Adrenal gland (tissue), 12 donors: ENCODE measurements around the gene HIBCH. TPM values are rescaled to one million over a fixed set of nuclear protein-coding genes. Genes with fewer than 3 reads are reported as not detected.

Experiments
- DNase-seq, 7 donors: peaks; one replicate each; pipeline ENCODE4 v3.0.0-alpha.2; 2019 to 2020
- H3K27ac ChIP-seq, 5 donors: fragments of 200-600 bp; sonication (generic) in 4 of 5; 1 replicate in 3 of 5; 2 replicates in 2 of 5; pipeline versions ENCODE4 v1.5.1 to v1.8.0; 2016 to 2020; ENCODE audit warnings: mild to moderate bottlenecking in 1 of 5
- H3K27me3 ChIP-seq: fragments of 200-600 bp; 2 replicates; pipeline ENCODE4 v1.8.0; 2021
- H3K36me3 ChIP-seq, 2 donors: fragments of 200-600 bp; replicated peaks in 1 of 2; 1 replicate in 1 of 2; 2 replicates in 1 of 2; pipeline versions ENCODE4 v1.5.1 to v1.8.0; 2018 to 2022
- H3K4me1 ChIP-seq, 2 donors: fragments of 200-600 bp; replicated peaks in 1 of 2; 1 replicate in 1 of 2; 2 replicates in 1 of 2; pipeline versions ENCODE4 v1.5.1 to v1.8.0; 2018 to 2021
- H3K4me3 ChIP-seq, 4 donors: fragments of 200-600 bp; sonication (generic) in 3 of 4; one replicate each; pipeline ENCODE4 v1.5.1; 2016 to 2018
- H3K9me3 ChIP-seq, 3 donors: fragments of 200-600 bp; sonication (generic) in 1 of 3; replicated peaks in 1 of 3; 1 replicate in 2 of 3; 2 replicates in 1 of 3; pipeline versions ENCODE4 v1.5.1 to v1.8.0; 2016 to 2021
- POLR2A ChIP-seq, 2 donors: fragments of 450-650 bp; IDR thresholded peaks; one replicate each; pipeline ENCODE4 v1.6.1; 2017; ENCODE audit warnings: antibody characterized with exemption in 2 of 2, mild to moderate bottlenecking in 2 of 2, moderate library complexity in 1 of 2
- WGBS, 4 donors: extraction: QIAGEN DNeasy Blood & Tissue Kit in 2 of 4; methylation state at CpG; one replicate each; pipeline versions ENCODE4 v1.1.5 to v1.1.7; 2013 to 2017; 5-methylcytosine and 5-hydroxymethylcytosine counted together
- intact Hi-C, 2 donors: fragments of 100-400 bp; cut with DNase I; formaldehyde crosslinking; loops; one replicate each; pipeline versions ENCODE4 v1.14.1 to v1.15.0; 2022 to 2023
- polyA plus RNA-seq, 3 donors: library from polyadenylated mRNA; stranded (reverse); fragments of 200-250 nt in 2 of 3; fragments of 350-450 nt in 1 of 3; fragmentation: Illumina TruSeq in 1 of 3; extraction: RNeasy Lipid Tissue Mini Kit (QIAGEN cat#74804) in 1 of 3; gene quantifications; one replicate each; pipeline ENCODE4 v1.2.3, GENCODE V29; 2013 to 2014
- total RNA-seq, 9 donors: library from RNA; depleted of rRNA in 4 of 9; stranded (reverse); fragments of >200 nt in 4 of 9; fragments of 120-200 nt in 1 of 9; fragmentation: NEBNext Ultra II Directional in 1 of 9; extraction: Animal tissue kit (Norgen Biotek cat#: 25700) in 1 of 9; gene quantifications; one replicate each; pipeline versions ENCODE4 v1.1.0 to v1.2.4, GENCODE V29; 2013 to 2023
- TF ChIP-seq, protein P1 (sequence below), 6 experiments: fragments of 450-650 bp in 4 of 6; fragments of 200-600 bp in 2 of 6; sonication (generic) in 1 of 6; IDR thresholded peaks; 1 replicate in 5 of 6; 2 replicates in 1 of 6; pipeline versions ENCODE4 v1.5.1 to v1.8.0; 2016 to 2021; ENCODE audit warnings: antibody characterized with exemption in 6 of 6, mild to moderate bottlenecking in 2 of 6, moderate library complexity in 1 of 6
- donor health status: healthy with polysubstance abuse.
- donor health status: Bipolar disorder and iron deficiency.
- donor health status: DM: yes; HTN: yes; CAD: no.
- donor health status: DM: no; HTN: no; CAD: no.
- donor health status: DM: no; HTN: no; CAD: no.
- donor health status: DM: yes; HTN: yes; CAD: no.

Gene HIBCH
- total and polyA plus RNA-seq, 12 donors: 18.2 to 174 (median 66.4) TPM

DNA sequence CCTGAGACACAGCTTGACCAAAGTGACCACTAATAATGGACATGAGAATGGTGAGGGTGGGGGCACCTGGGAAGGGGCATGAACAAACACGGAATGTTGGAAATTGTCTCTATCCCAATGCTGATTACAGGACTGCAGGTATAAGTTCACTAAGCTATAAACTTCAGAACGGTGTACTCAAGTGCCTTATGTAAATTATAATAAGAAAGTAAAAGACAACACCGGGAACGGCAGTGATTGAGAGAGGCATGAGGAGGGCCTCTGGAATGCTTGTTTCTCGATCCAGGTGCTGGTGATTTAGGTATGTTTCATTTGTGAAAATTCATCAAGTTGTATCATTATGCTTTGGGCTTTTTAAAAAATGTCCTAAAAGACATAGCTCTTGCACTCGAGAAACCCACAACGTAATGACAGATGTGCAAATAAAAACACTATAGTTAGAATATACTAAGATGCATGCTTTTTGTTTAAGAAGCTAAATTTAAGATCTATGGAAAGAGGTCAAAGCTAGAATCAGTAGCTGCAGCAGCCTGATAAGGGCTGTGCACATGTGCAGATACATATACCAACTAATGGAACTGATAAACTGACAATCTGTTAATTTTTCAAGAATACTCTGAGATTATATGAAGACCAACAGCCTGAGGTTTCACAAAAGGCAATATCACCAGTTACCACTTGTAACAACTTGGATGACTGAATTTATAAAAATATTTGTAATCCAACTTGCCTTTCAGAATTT is 7.6 kb downstream of the HIBCH start:
- TF ChIP-seq, protein P1, sequence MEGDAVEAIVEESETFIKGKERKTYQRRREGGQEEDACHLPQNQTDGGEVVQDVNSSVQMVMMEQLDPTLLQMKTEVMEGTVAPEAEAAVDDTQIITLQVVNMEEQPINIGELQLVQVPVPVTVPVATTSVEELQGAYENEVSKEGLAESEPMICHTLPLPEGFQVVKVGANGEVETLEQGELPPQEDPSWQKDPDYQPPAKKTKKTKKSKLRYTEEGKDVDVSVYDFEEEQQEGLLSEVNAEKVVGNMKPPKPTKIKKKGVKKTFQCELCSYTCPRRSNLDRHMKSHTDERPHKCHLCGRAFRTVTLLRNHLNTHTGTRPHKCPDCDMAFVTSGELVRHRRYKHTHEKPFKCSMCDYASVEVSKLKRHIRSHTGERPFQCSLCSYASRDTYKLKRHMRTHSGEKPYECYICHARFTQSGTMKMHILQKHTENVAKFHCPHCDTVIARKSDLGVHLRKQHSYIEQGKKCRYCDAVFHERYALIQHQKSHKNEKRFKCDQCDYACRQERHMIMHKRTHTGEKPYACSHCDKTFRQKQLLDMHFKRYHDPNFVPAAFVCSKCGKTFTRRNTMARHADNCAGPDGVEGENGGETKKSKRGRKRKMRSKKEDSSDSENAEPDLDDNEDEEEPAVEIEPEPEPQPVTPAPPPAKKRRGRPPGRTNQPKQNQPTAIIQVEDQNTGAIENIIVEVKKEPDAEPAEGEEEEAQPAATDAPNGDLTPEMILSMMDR (IDR thresholded peaks at IDR 0.05): no peak
- TF ChIP-seq POLR2A (IDR thresholded peaks at IDR 0.05): no peak
- intact Hi-C loops: no loop called here
- H3K9me3 ChIP-seq: no peaks in the 10 kb centered on the region
- no peak for DNase-seq
- no peak overlapping the region for H3K4me3 ChIP-seq
- 94 to 95% (median 94%) methylated on average over 7 of the region's 7 CpGs for WGBS, 4 donors
- H3K4me1 ChIP-seq: peaks cover 0 to 14% of the 10 kb centered on the region in 2 donors
- no peak overlapping the region for H3K27ac ChIP-seq
- peaks cover 0 to 4% of the 10 kb centered on the region in 2 donors for H3K36me3 ChIP-seq
- no peaks in the 10 kb centered on the region for H3K27me3 ChIP-seq

DNA sequence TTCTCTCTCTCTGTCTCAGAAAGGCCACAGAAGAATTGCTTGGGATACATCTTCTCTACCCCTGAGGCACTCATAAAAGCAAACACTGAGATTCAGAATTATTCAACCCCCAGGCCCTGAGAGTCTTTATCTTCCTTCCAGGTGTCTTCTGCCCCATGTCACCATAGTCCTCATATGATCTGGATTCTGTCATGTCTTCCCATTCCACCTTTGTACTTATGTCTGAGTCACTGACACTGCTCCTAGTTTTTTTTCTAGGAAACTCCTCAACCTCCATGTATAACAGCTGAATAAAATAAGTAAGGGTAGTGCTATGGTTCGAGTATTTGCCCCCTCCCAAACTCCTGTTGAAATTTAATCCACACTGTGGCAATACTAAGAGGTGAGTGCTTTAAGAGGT is 11.6 kb downstream of the HIBCH start:
- 94 to 100% (median 96%) methylated on average over 1 of the region's 1 CpG for WGBS, 4 donors
- intact Hi-C loops: no loop called here
- Histone ChIP-seq H3K9me3 (no peaks in the 10 kb centered on the region), H3K27me3 (no peaks in the 10 kb centered on the region), H3K36me3 (peaks cover 0 to 4% of the 10 kb centered on the region in 2 donors), H3K27ac (no peak overlapping the region), H3K4me1 (no peaks in the 10 kb centered on the region), H3K4me3 (no peak overlapping the region)
- TF ChIP-seq, protein P1 (IDR thresholded peaks at IDR 0.05): no peak
- TF ChIP-seq POLR2A (IDR thresholded peaks at IDR 0.05): no peak
- DNase-seq: no peak

DNA sequence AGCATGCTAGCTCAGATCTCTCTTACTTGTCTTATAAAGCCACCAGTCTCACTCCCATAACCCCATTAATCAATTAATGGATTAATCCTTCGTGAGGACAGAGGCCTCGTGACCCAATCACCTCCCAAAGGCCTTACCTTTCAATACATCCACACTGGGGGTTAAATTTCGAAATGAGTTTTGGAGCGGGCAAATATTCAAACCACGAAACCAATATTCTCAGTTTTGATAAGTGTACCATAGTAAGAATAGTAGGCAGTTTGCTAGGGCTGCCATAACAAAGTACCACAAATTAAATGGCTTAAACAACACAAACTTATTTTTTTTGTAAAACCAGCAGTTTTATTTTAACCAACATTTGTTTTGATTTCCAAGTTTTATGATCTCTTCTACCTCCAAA is 15.2 kb downstream of the HIBCH start:
- no peaks in the 10 kb centered on the region for H3K36me3 ChIP-seq
- no peak overlapping the region for H3K4me3 ChIP-seq
- WGBS, 4 donors: 92 to 95% (median 94%) methylated on average over 5 of the region's 5 CpGs
- H3K9me3 ChIP-seq: no peaks in the 10 kb centered on the region
- no peaks in the 10 kb centered on the region for H3K27me3 ChIP-seq
- intact Hi-C loops: no loop called here
- H3K27ac ChIP-seq: no peak overlapping the region
- TF ChIP-seq, protein P1 (IDR thresholded peaks at IDR 0.05): no peak
- no peak for TF ChIP-seq POLR2A (IDR thresholded peaks at IDR 0.05)
- H3K4me1 ChIP-seq: no peaks in the 10 kb centered on the region
- no peak for DNase-seq

DNA sequence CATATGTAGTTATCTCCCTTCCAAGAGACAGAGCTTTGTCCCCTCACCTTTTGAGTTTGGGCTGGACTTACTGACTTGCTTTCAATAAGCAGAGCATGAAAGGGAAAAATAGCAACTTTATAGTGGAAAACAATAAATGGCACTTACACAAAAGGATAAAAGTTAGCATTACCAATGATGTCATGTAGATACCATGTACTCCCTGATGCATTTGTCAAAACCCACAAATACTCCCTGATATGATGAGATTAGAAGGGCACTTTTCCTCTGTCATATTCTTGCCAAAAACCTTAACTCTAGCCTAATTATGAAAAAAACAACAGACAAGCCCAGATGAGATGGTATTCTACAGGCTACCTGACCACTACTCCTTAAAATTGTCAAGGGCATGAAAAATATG is 16.0 kb downstream of the HIBCH start:
- Histone ChIP-seq H3K9me3 (no peaks in the 10 kb centered on the region), H3K27ac (no peak overlapping the region), H3K4me3 (no peak overlapping the region), H3K4me1 (no peaks in the 10 kb centered on the region), H3K36me3 (no peaks in the 10 kb centered on the region), H3K27me3 (no peaks in the 10 kb centered on the region)
- intact Hi-C loops: no loop called here
- TF ChIP-seq POLR2A (IDR thresholded peaks at IDR 0.05): no peak
- TF ChIP-seq, protein P1 (IDR thresholded peaks at IDR 0.05): no peak
- no peak for DNase-seq
